H9 (cell line): ENCODE data around the gene ZNF146. TPM values are rescaled to one million over a fixed set of nuclear protein-coding genes. Genes with fewer than 3 reads are reported as not detected.
A peak's percentile ranks its signal among the peaks of the same experiment; 100 is the strongest.
"Not testable (repeated sequence)": the region's sequence is repeated elsewhere in the genome, so short reads cannot be mapped to it uniquely, and the experiment has no call there.

Experiments
- DNase-seq: peaks from one replicate; pipeline ENCODE4 v3.0.0-alpha.2; 2017
- H2AFZ ChIP-seq: one replicate; pipeline ENCODE4 v1.6.1; 2013; ENCODE audit warnings: mild to moderate bottlenecking, low read length, control low read depth, moderate library complexity
- H2AK5ac ChIP-seq: 2 replicates; pipeline ENCODE4 v1.6.1; 2013; ENCODE audit warnings: low read length, control low read depth, mixed read lengths; ENCODE audit not compliant: insufficient read length
- H2BK120ac ChIP-seq: one replicate; pipeline ENCODE4 v1.6.1; 2013; ENCODE audit warnings: low read depth, mild to moderate bottlenecking, low read length, control low read depth, inconsistent platforms; ENCODE audit not compliant: poor library complexity, severe bottlenecking
- H2BK12ac ChIP-seq: 2 replicates; pipeline ENCODE4 v1.6.1; 2013; ENCODE audit warnings: low read length, control low read depth, mixed read lengths, low read depth; ENCODE audit not compliant: insufficient read length
- H2BK15ac ChIP-seq: 2 replicates; pipeline ENCODE4 v1.6.1; 2013; ENCODE audit warnings: low read depth, low read length, control low read depth
- H2BK20ac ChIP-seq: one replicate; pipeline ENCODE4 v1.6.1; 2013; ENCODE audit warnings: low read depth, mild to moderate bottlenecking, low read length, control low read depth, inconsistent platforms; ENCODE audit not compliant: poor library complexity, severe bottlenecking
- H2BK5ac ChIP-seq: 2 replicates; pipeline ENCODE4 v1.6.1; 2013; ENCODE audit warnings: low read length, control low read depth, mixed read lengths; ENCODE audit not compliant: insufficient read length
- H3K14ac ChIP-seq: 2 replicates; pipeline ENCODE4 v1.6.1; 2013; ENCODE audit warnings: low read length, control low read depth; ENCODE audit not compliant: insufficient read depth
- H3K18ac ChIP-seq: 2 replicates; pipeline ENCODE4 v1.6.1; 2013; ENCODE audit warnings: low read depth, mild to moderate bottlenecking, mixed read lengths, low read length, control low read depth; ENCODE audit not compliant: insufficient read length
- H3K23ac ChIP-seq: 2 replicates; pipeline ENCODE4 v1.6.1; 2013; ENCODE audit warnings: low read length, control low read depth, mixed read lengths, low read depth; ENCODE audit not compliant: insufficient read length
- H3K23me2 ChIP-seq: 2 replicates; pipeline ENCODE4 v1.6.1; 2013; ENCODE audit warnings: low read depth, mild to moderate bottlenecking, mixed read lengths, low read length, control low read depth; ENCODE audit not compliant: insufficient read length, poor library complexity, severe bottlenecking
- H3K27ac ChIP-seq: 2 replicates; pipeline ENCODE4 v1.5.1; 2013; ENCODE audit warnings: low read length, control low read depth, mixed read lengths, low read depth; ENCODE audit not compliant: insufficient read length
- H3K27me3 ChIP-seq: 2 replicates; pipeline ENCODE4 v1.6.1; 2013; ENCODE audit warnings: low read length, control low read depth, inconsistent platforms; ENCODE audit not compliant: insufficient read depth
- H3K4ac ChIP-seq: 2 replicates; pipeline ENCODE4 v1.6.1; 2013; ENCODE audit warnings: low read depth, mild to moderate bottlenecking, control low read depth, inconsistent platforms, low read length, moderate library complexity
- H3K4me1 ChIP-seq: 2 replicates; pipeline ENCODE4 v1.6.1; 2013; ENCODE audit warnings: low read length, control low read depth, inconsistent platforms; ENCODE audit not compliant: insufficient read depth
- H3K4me2 ChIP-seq: 2 replicates; pipeline ENCODE4 v1.6.1; 2013; ENCODE audit warnings: low read length, control low read depth, mixed read lengths; ENCODE audit not compliant: insufficient read length, insufficient read depth
- H3K56ac ChIP-seq: 2 replicates; pipeline ENCODE4 v1.6.1; 2013; ENCODE audit warnings: low read depth, mild to moderate bottlenecking, mixed read lengths, low read length, control low read depth; ENCODE audit not compliant: insufficient read length
- H3K79me1 ChIP-seq: 2 replicates; pipeline ENCODE4 v1.6.1; 2013; ENCODE audit warnings: low read depth, mild to moderate bottlenecking, moderate library complexity, low read length, control low read depth, inconsistent platforms; ENCODE audit not compliant: insufficient read depth, poor library complexity, severe bottlenecking
- H3K79me2 ChIP-seq: 2 replicates; pipeline ENCODE4 v1.6.1; 2013; ENCODE audit warnings: low read length, control low read depth, inconsistent platforms; ENCODE audit not compliant: insufficient read depth
- H3K9ac ChIP-seq: 2 replicates; pipeline ENCODE4 v1.6.1; 2013; ENCODE audit warnings: low read length, control low read depth, mixed read lengths; ENCODE audit not compliant: insufficient read length; ENCODE audit errors: extremely low read depth
- H3K9me3 ChIP-seq: one replicate; pipeline ENCODE4 v1.6.1; 2013; ENCODE audit warnings: low read depth, low read length, inconsistent platforms; ENCODE audit not compliant: control insufficient read depth
- H3T11ph ChIP-seq: one replicate; pipeline ENCODE4 v1.6.1; 2013; ENCODE audit warnings: mild to moderate bottlenecking, low read length, control low read depth, inconsistent platforms
- H4K20me1 ChIP-seq: one replicate; pipeline ENCODE4 v1.6.1; 2013; ENCODE audit not compliant: control insufficient read depth, insufficient read length, insufficient read depth
- H4K5ac ChIP-seq: 2 replicates; pipeline ENCODE4 v1.6.1; 2013; ENCODE audit warnings: low read depth, mild to moderate bottlenecking, mixed read lengths, low read length, control low read depth; ENCODE audit not compliant: insufficient read length
- H4K8ac ChIP-seq: replicated peaks from 2 replicates; pipeline ENCODE4 v1.6.1; 2013; ENCODE audit warnings: low read length, control low read depth, mixed read lengths, low read depth; ENCODE audit not compliant: insufficient read length
- H4K91ac ChIP-seq: 2 replicates; pipeline ENCODE4 v1.6.1; 2013; ENCODE audit warnings: low read depth, mild to moderate bottlenecking, moderate library complexity, mixed read lengths, low read length, control low read depth; ENCODE audit not compliant: insufficient read length
- H3K27ac Mint-ChIP-seq, 3 experiments: 2 replicates in 2 of 3; 3 replicates in 1 of 3; pipeline ENCODE4 v1.8.0; 2020 to 2021; ENCODE audit warnings: mixed read lengths in 3 of 3, mild to moderate bottlenecking in 1 of 3, moderate library complexity in 1 of 3
- H3K27me3 Mint-ChIP-seq: 2 replicates; pipeline ENCODE4 v1.8.0; 2021; ENCODE audit warnings: low read depth, mild to moderate bottlenecking, moderate library complexity, mixed read lengths
- H3K36me3 Mint-ChIP-seq, 3 experiments: 2 replicates in 2 of 3; 3 replicates in 1 of 3; pipeline ENCODE4 v1.8.0; 2020 to 2021; ENCODE audit warnings: low read depth in 3 of 3, mixed read lengths in 3 of 3; ENCODE audit not compliant: insufficient read depth in 1 of 3
- H3K4me1 Mint-ChIP-seq, 2 experiments: 2 replicates each; pipeline ENCODE4 v1.8.0; 2020; ENCODE audit warnings: mixed read lengths in 2 of 2
- H3K4me3 Mint-ChIP-seq, 2 experiments: 2 replicates in 1 of 2; 3 replicates in 1 of 2; pipeline ENCODE4 v1.8.0; 2020 to 2021; ENCODE audit warnings: mild to moderate bottlenecking in 2 of 2, mixed read lengths in 2 of 2, moderate library complexity in 1 of 2
- H3K9me3 Mint-ChIP-seq, 2 experiments: 2 replicates in 1 of 2; 3 replicates in 1 of 2; pipeline ENCODE4 v1.8.0; 2020; ENCODE audit warnings: mild to moderate bottlenecking in 2 of 2, mixed read lengths in 2 of 2, moderate library complexity in 1 of 2
- WGBS: extraction: QIAGEN DNeasy Blood & Tissue Kit; methylation state at CpG from one replicate; pipeline ENCODE4 v1.1.7; 2013; ENCODE audit warnings: missing lambda C conversion rate, low lambda C conversion rate, mixed read lengths; ENCODE audit not compliant: insufficient read length; ENCODE audit errors: extremely low coverage; 5-methylcytosine and 5-hydroxymethylcytosine counted together
- total RNA-seq: library from RNA; stranded (reverse); gene quantifications from 2 replicates; pipeline ENCODE4 v1.2.1, GENCODE V29; 2021
- TF ChIP-seq, protein P1 (sequence below): fragments of 200-600 bp; sonication (generic); conservative IDR thresholded peaks from 3 replicates; pipeline ENCODE4 v1.8.0; 2021; ENCODE audit warnings: antibody characterized with exemption, mild to moderate bottlenecking

Gene ZNF146
- total RNA-seq, 1 experiment from 2014 or later = 166 TPM

- no peak overlapping the region for H2AFZ ChIP-seq
- no peaks in the 10 kb centered on the region for H3K4me1 ChIP-seq
- peaks cover 21% of the 10 kb centered on the region for H3K79me1 ChIP-seq
- H3K23ac ChIP-seq = no peak overlapping the region
- H3K18ac ChIP-seq = no peak overlapping the region
- no peaks in the 10 kb centered on the region for H4K20me1 ChIP-seq
- H3K27ac ChIP-seq = no peak overlapping the region
- WGBS = no CpG with 5 or more reads among the region's 5 CpGs
- no peak overlapping the region for H3K4me3 Mint-ChIP-seq
- H2BK15ac ChIP-seq = no peak overlapping the region
- H3K14ac ChIP-seq = no peak overlapping the region
- H4K8ac ChIP-seq = no peak overlapping the region
- H3K9ac ChIP-seq = no peak overlapping the region
- peak overlapping the region; percentile 14 to 34 (median 34); a peak in 4 of 7 replicates for H3K27ac Mint-ChIP-seq
- H3K4me1 Mint-ChIP-seq = peaks cover 15 to 21% of the 10 kb centered on the region in 2 experiments
- no peak overlapping the region for H2BK120ac ChIP-seq
- H3K23me2 ChIP-seq = no peaks in the 10 kb centered on the region
- no peak overlapping the region for H3K4me2 ChIP-seq
- H3K9me3 ChIP-seq = no peaks in the 10 kb centered on the region
- H3K4ac ChIP-seq = no peak overlapping the region
- H3K79me2 ChIP-seq = peaks cover 40% of the 10 kb centered on the region; the same call in 1 of the 2 replicates
- H3T11ph ChIP-seq = no peak overlapping the region
- TF ChIP-seq, protein P1, sequence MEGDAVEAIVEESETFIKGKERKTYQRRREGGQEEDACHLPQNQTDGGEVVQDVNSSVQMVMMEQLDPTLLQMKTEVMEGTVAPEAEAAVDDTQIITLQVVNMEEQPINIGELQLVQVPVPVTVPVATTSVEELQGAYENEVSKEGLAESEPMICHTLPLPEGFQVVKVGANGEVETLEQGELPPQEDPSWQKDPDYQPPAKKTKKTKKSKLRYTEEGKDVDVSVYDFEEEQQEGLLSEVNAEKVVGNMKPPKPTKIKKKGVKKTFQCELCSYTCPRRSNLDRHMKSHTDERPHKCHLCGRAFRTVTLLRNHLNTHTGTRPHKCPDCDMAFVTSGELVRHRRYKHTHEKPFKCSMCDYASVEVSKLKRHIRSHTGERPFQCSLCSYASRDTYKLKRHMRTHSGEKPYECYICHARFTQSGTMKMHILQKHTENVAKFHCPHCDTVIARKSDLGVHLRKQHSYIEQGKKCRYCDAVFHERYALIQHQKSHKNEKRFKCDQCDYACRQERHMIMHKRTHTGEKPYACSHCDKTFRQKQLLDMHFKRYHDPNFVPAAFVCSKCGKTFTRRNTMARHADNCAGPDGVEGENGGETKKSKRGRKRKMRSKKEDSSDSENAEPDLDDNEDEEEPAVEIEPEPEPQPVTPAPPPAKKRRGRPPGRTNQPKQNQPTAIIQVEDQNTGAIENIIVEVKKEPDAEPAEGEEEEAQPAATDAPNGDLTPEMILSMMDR = no peak
- H3K27me3 Mint-ChIP-seq = no peaks in the 10 kb centered on the region
- H4K5ac ChIP-seq = no peak overlapping the region
- H3K56ac ChIP-seq = no peak overlapping the region
- H2AK5ac ChIP-seq = no peak overlapping the region
- DNase-seq = no peak
- no peak overlapping the region for H2BK5ac ChIP-seq
- H2BK12ac ChIP-seq = no peak overlapping the region
- no peak overlapping the region for H2BK20ac ChIP-seq
- peaks cover 41 to 78% (median 70%) of the 10 kb centered on the region in 3 experiments for H3K36me3 Mint-ChIP-seq
- H3K9me3 Mint-ChIP-seq = no peaks in the 10 kb centered on the region
- H4K91ac ChIP-seq = no peak overlapping the region
- no peaks in the 10 kb centered on the region for H3K27me3 ChIP-seq
These were observed 10.4 kb downstream of the ZNF146 start for GRCh38 chr19:36225219-36225892.

- not testable (repeated sequence) for H4K20me1 ChIP-seq, H3K18ac ChIP-seq, H3K9me3 ChIP-seq, H3K56ac ChIP-seq, H2BK15ac ChIP-seq, H3K4me2 ChIP-seq, H3K23ac ChIP-seq, H4K8ac ChIP-seq, H3K4ac ChIP-seq, H2AK5ac ChIP-seq, H3K27me3 Mint-ChIP-seq, H3K79me2 ChIP-seq, H2BK5ac ChIP-seq, DNase-seq, H3K9ac ChIP-seq, H2AFZ ChIP-seq, H3K23me2 ChIP-seq, H3K4me1 ChIP-seq, H3K27ac ChIP-seq, H2BK20ac ChIP-seq, H2BK120ac ChIP-seq, H3K14ac ChIP-seq, H3K9me3 Mint-ChIP-seq, H4K91ac ChIP-seq, H3K27me3 ChIP-seq, H4K5ac ChIP-seq, H2BK12ac ChIP-seq, H3T11ph ChIP-seq
- Mint-ChIP-seq H3K4me3 (peak overlapping the region; percentile 34 to 43; a peak in 3 of 5 replicates), H3K36me3 (peaks cover 61 to 95% (median 86%) of the 10 kb centered on the region in 3 experiments), H3K4me1 (peaks cover 34 to 35% of the 10 kb centered on the region in 2 experiments), H3K27ac (peak overlapping the region; percentile 89 to 98 (median 91))
- WGBS = no CpG with 5 or more reads among the region's 7 CpGs
- H3K79me1 ChIP-seq = peaks cover 15% of the 10 kb centered on the region
These were observed 18.7 kb downstream of the ZNF146 start for GRCh38 chr19:36233626-36234025.
